Endodermal cell (in vitro differentiated cells): ENCODE results near the gene DGKH. TPM values are rescaled to one million over a fixed set of nuclear protein-coding genes. Genes with fewer than 3 reads are reported as not detected.

Source experiments
- DNase-seq: peaks from one replicate; pipeline ENCODE4 v3.0.0-alpha.2; 2017
- H3K27ac ChIP-seq: 2 replicates; pipeline ENCODE4 v1.5.1; 2013; ENCODE audit warnings: mild to moderate bottlenecking, low read depth, low read length, moderate library complexity
- H3K27me3 ChIP-seq: 2 replicates; pipeline ENCODE4 v1.6.1; 2013; ENCODE audit warnings: mild to moderate bottlenecking, low read length, moderate library complexity; ENCODE audit not compliant: insufficient read depth, control insufficient read depth, poor library complexity, severe bottlenecking
- H3K36me3 ChIP-seq: 2 replicates; pipeline ENCODE4 v1.7.0; 2013; ENCODE audit warnings: mild to moderate bottlenecking, low read length, moderate library complexity; ENCODE audit not compliant: control insufficient read depth, insufficient read depth
- H3K4me1 ChIP-seq: one replicate; pipeline ENCODE4 v1.7.0; 2013; ENCODE audit warnings: low read length; ENCODE audit not compliant: control insufficient read depth, insufficient read depth
- H3K4me3 ChIP-seq: 2 replicates; pipeline ENCODE4 v1.5.1; 2013; ENCODE audit warnings: mild to moderate bottlenecking, low read length, moderate library complexity
- H3K9ac ChIP-seq: 2 replicates; pipeline ENCODE4 v1.6.1; 2013; ENCODE audit warnings: mild to moderate bottlenecking, low read length, moderate library complexity; ENCODE audit not compliant: poor library complexity, severe bottlenecking; ENCODE audit errors: extremely low read depth
- H3K9me3 ChIP-seq: 2 replicates; pipeline ENCODE4 v1.6.1; 2013; ENCODE audit warnings: mild to moderate bottlenecking, low read length, moderate library complexity; ENCODE audit not compliant: control insufficient read depth
- H3K27ac Mint-ChIP-seq: 2 replicates; pipeline ENCODE4 v1.8.0; 2020; ENCODE audit warnings: mixed read lengths
- H3K27me3 Mint-ChIP-seq: 2 replicates; pipeline ENCODE4 v1.8.0; 2021; ENCODE audit warnings: mild to moderate bottlenecking, mixed read lengths; ENCODE audit not compliant: insufficient read depth
- H3K36me3 Mint-ChIP-seq: 2 replicates; pipeline ENCODE4 v1.8.0; 2020; ENCODE audit warnings: low read depth, mixed read lengths
- H3K4me1 Mint-ChIP-seq: 2 replicates; pipeline ENCODE4 v1.8.0; 2020; ENCODE audit warnings: mixed read lengths
- H3K4me3 Mint-ChIP-seq: 2 replicates; pipeline ENCODE4 v1.8.0; 2020; ENCODE audit warnings: mild to moderate bottlenecking, moderate library complexity, mixed read lengths
- H3K9me3 Mint-ChIP-seq: 2 replicates; pipeline ENCODE4 v1.8.0; 2020; ENCODE audit warnings: mild to moderate bottlenecking, mixed read lengths
- WGBS, 2 experiments: methylation state at CpG; one replicate each; pipeline versions ENCODE4 v1.1.5 to v1.1.7; 2013; ENCODE audit warnings: missing lambda C conversion rate in 2 of 2, mixed read lengths in 1 of 2; ENCODE audit not compliant: insufficient coverage in 1 of 2, insufficient read length in 1 of 2; 5-methylcytosine and 5-hydroxymethylcytosine counted together
- total RNA-seq, 2 donors: library from RNA; stranded (reverse); fragmentation: NEBNext Ultra II Directional in 1 of 2; extraction: Animal tissue kit (Norgen Biotek cat#: 25700) in 1 of 2; gene quantifications; 2 replicates in 1 of 2; 3 replicates in 1 of 2; pipeline ENCODE4 v1.2.1, GENCODE V29; 2021
- TF ChIP-seq, protein P1 (sequence below): fragments of 200-600 bp; sonication (generic); conservative IDR thresholded peaks from 2 replicates; pipeline ENCODE4 v1.5.0; 2021; ENCODE audit warnings: antibody characterized with exemption, mild to moderate bottlenecking

The DGKH gene
- total RNA-seq, 2 donors from 2014 or later = 7.1 to 11.5 TPM

DNA sequence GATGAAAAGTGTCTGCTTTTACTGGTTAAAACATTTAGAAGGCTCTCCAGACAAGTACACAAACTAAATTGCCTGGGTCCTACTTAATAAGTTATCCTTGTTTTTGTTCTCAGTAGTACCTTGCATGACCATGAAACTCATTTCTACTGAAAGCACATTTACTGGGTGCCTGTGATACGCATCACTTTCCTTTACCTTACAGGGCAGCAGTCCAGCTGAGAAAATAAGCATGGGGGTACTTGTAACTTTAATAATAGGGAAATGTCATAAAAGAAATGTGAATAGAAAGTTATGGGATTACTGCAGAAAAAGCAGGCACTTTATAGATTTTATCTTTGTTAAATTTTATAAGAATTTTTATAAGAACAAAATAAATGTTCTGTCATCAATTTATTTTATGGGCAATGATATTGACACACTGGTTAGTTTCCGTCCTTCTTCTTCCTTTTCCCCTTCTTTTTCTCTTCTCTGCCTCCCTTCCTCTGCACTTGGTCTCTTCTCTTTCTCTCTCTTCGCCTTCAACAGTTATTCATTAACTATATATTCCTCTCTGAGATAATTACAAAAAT, 116.2 kb downstream of the DGKH start:
- H3K27me3 Mint-ChIP-seq = no peaks in the 10 kb centered on the region
- 84 to 100% methylated on average over 1 to 3 of the region's 3 CpGs for WGBS, 2 experiments

DNA sequence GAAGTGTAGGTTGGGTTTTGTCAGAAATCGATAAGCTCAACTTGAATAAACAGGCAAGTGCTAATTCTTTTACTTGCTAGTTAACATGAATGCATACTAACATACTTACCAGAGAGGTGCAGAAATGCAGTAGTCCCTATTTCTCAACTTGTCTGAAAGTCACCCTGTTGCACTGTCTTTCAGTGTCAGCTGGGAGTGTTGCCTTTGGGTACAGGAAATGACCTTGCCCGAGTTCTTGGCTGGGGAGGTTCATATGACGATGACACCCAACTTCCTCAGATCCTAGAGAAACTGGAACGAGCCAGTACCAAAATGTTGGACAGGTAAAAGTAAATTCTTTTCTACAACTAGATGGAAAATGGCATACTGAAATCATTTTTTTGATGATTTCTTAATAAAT, 120.0 kb downstream of the DGKH start:
- Mint-ChIP-seq H3K36me3 (peaks cover 13% of the 10 kb centered on the region), H3K4me1 (peaks cover 21% of the 10 kb centered on the region), H3K27me3 (no peaks in the 10 kb centered on the region), H3K9me3 (no peaks in the 10 kb centered on the region), H3K4me3 (no peak overlapping the region), H3K27ac (no peak overlapping the region)
- no peak for DNase-seq
- no peak overlapping the region for H3K27ac ChIP-seq
- no peaks in the 10 kb centered on the region for H3K27me3 ChIP-seq
- 93% methylated on average over 4 of the region's 4 CpGs; no CpG with 5 or more reads in 1 of the 2 experiments for WGBS, 2 experiments
- no peak overlapping the region for H3K9ac ChIP-seq
- TF ChIP-seq, protein P1, sequence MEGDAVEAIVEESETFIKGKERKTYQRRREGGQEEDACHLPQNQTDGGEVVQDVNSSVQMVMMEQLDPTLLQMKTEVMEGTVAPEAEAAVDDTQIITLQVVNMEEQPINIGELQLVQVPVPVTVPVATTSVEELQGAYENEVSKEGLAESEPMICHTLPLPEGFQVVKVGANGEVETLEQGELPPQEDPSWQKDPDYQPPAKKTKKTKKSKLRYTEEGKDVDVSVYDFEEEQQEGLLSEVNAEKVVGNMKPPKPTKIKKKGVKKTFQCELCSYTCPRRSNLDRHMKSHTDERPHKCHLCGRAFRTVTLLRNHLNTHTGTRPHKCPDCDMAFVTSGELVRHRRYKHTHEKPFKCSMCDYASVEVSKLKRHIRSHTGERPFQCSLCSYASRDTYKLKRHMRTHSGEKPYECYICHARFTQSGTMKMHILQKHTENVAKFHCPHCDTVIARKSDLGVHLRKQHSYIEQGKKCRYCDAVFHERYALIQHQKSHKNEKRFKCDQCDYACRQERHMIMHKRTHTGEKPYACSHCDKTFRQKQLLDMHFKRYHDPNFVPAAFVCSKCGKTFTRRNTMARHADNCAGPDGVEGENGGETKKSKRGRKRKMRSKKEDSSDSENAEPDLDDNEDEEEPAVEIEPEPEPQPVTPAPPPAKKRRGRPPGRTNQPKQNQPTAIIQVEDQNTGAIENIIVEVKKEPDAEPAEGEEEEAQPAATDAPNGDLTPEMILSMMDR = no peak
- H3K4me3 ChIP-seq = no peak overlapping the region
- peaks cover 19% of the 10 kb centered on the region for H3K36me3 ChIP-seq
- H3K4me1 ChIP-seq = peaks cover 4% of the 10 kb centered on the region
- H3K9me3 ChIP-seq = no peaks in the 10 kb centered on the region

More for the DNA sequence above, 116.2 kb downstream of the DGKH start:
- no peaks in the 10 kb centered on the region for H3K27me3 ChIP-seq
- no peak overlapping the region for H3K9ac ChIP-seq
- Mint-ChIP-seq H3K36me3 (peaks cover 24% of the 10 kb centered on the region), H3K9me3 (no peaks in the 10 kb centered on the region), H3K27ac (no peak overlapping the region), H3K4me3 (no peak overlapping the region), H3K4me1 (peaks cover 19% of the 10 kb centered on the region)
- no peaks in the 10 kb centered on the region for H3K9me3 ChIP-seq
- peaks cover 19% of the 10 kb centered on the region for H3K36me3 ChIP-seq
- DNase-seq = no peak
- peaks cover 4% of the 10 kb centered on the region for H3K4me1 ChIP-seq
- TF ChIP-seq, protein P1 = no peak
- no peak overlapping the region for H3K27ac ChIP-seq
- H3K4me3 ChIP-seq = no peak overlapping the region

DNA sequence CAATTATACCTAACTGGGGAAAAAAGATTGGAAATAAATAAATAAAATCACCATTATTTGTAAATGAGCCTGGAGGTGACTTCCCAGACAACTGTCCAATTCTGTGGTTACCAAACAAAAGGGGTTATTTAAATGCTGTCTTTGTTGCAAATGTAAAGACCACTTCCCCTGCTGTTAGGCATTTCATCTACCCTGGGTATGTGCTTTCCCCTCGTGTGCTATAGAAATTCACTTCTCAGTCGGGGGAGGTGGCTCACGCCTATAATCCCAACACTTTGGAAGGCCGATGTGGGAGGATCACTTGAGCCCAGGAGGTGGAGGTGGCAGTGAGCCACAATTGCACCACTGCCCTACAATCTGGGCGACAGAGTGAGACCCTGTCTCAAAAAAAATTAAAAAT, 121.6 kb downstream of the DGKH start:
- H3K9me3 Mint-ChIP-seq = no peaks in the 10 kb centered on the region
- H3K36me3 ChIP-seq = peaks cover 23% of the 10 kb centered on the region
- TF ChIP-seq, protein P1 = no peak
- H3K27me3 Mint-ChIP-seq = no peaks in the 10 kb centered on the region
- no peaks in the 10 kb centered on the region for H3K27me3 ChIP-seq
- peaks cover 4% of the 10 kb centered on the region for H3K4me1 ChIP-seq
- peaks cover 23% of the 10 kb centered on the region for H3K36me3 Mint-ChIP-seq
- H3K4me3 ChIP-seq = no peak overlapping the region
- peaks cover 21% of the 10 kb centered on the region for H3K4me1 Mint-ChIP-seq
- DNase-seq = peak; percentile 82
- H3K9ac ChIP-seq = no peak overlapping the region
- WGBS, 2 experiments = 23 to 37% methylated on average over 4 of the region's 5 CpGs
- H3K4me3 Mint-ChIP-seq = no peak overlapping the region
- H3K27ac Mint-ChIP-seq = no peak overlapping the region
- no peaks in the 10 kb centered on the region for H3K9me3 ChIP-seq
- peak overlapping the region; percentile 42 for H3K27ac ChIP-seq
